HEK293 (cell line): ENCODE data around the gene PDF.

ENCODE experiments used
- CTCF ChIA-PET: fragments of 350-600 bp; formaldehyde crosslinking; extraction: SDS; loops from one replicate; lab custom pipeline; 2021; ENCODE audit warnings: antibody characterized with exemption; lab: Yijun Ruan, JAX
- POLR2A ChIA-PET: fragments of 300-600 bp; formaldehyde crosslinking; extraction: SDS; loops from one replicate; lab custom pipeline; 2020; ENCODE audit warnings: antibody characterized with exemption, inconsistent platforms; lab: Yijun Ruan, JAX
- H3K27ac ChIP-seq: fragments of 200-500 bp; sonication (Bioruptor generic); 2 replicates; pipeline ENCODE4 v1.5.1; 2014; ENCODE audit warnings: low read depth, low read length, control low read depth, inconsistent platforms; ENCODE audit errors: extremely low read depth
- H3K36me3 ChIP-seq, 2 experiments: fragments of 200-500 bp in 1 of 2; sonication (Bioruptor generic) in 1 of 2; 1 replicate in 1 of 2; 2 replicates in 1 of 2; pipeline ENCODE4 v1.5.1; 2014 to 2017; ENCODE audit warnings: inconsistent platforms in 2 of 2, low read length in 2 of 2; ENCODE audit not compliant: control insufficient read depth in 2 of 2, insufficient read depth in 1 of 2
- H3K4me1 ChIP-seq: fragments of 200-500 bp; sonication (Bioruptor generic); 2 replicates; pipeline ENCODE4 v1.5.1; 2014; ENCODE audit warnings: mild to moderate bottlenecking, low read length, inconsistent platforms; ENCODE audit not compliant: control insufficient read depth, insufficient read depth
- H3K4me3 ChIP-seq: 2 replicates; pipeline ENCODE4 v1.5.1; 2011; ENCODE audit warnings: low read depth, mild to moderate bottlenecking, control low read depth, low read length, moderate library complexity
- H3K9me3 ChIP-seq: fragments of 200-500 bp; sonication (Bioruptor generic); 2 replicates; pipeline ENCODE4 v1.5.1; 2014; ENCODE audit warnings: low read depth, low read length, inconsistent platforms; ENCODE audit not compliant: control insufficient read depth, insufficient read depth
- ELK4 ChIP-seq: IDR thresholded peaks from 2 replicates; pipeline ENCODE4 v1.6.1; 2011; ENCODE audit warnings: mild to moderate bottlenecking, low read depth, low read length, borderline replicate concordance
- GLIS2 ChIP-seq: fragments of 450-650 bp; formaldehyde crosslinking; IDR thresholded peaks from 2 replicates; pipeline ENCODE4 v1.5.1; 2016; ENCODE audit warnings: missing biosample characterization, missing genetic modification characterization
- KLF1 ChIP-seq: fragments of 450-650 bp; formaldehyde crosslinking; IDR thresholded peaks from 2 replicates; pipeline ENCODE4 v1.5.1; 2016; ENCODE audit warnings: missing biosample characterization, missing genetic modification characterization
- REST ChIP-seq: fragments of 450-650 bp; formaldehyde crosslinking; IDR thresholded peaks from 2 replicates; pipeline ENCODE4 v1.5.1; 2016; ENCODE audit warnings: missing biosample characterization, missing genetic modification characterization
- SETDB1 ChIP-seq: IDR thresholded peaks from one replicate; pipeline ENCODE4 v1.6.1; 2017; ENCODE audit warnings: mild to moderate bottlenecking, low read length, moderate library complexity, mixed read lengths; ENCODE audit not compliant: insufficient read length
- YY1 ChIP-seq: fragments of 450-650 bp; formaldehyde crosslinking; IDR thresholded peaks from 2 replicates; pipeline ENCODE4 v1.5.1; 2018; ENCODE audit warnings: missing biosample characterization, missing genetic modification characterization
- ZBTB21 ChIP-seq: fragments of 450-650 bp; formaldehyde crosslinking; IDR thresholded peaks from 2 replicates; pipeline ENCODE4 v1.5.1; 2017; ENCODE audit warnings: missing biosample characterization, missing genetic modification characterization
- ZBTB6 ChIP-seq: fragments of 450-650 bp; formaldehyde crosslinking; IDR thresholded peaks from 2 replicates; pipeline ENCODE4 v1.5.1; 2017; ENCODE audit warnings: missing biosample characterization, missing genetic modification characterization
- ZNF169 ChIP-seq: fragments of 450-650 bp; formaldehyde crosslinking; IDR thresholded peaks from 2 replicates; pipeline ENCODE4 v1.5.1; 2016; ENCODE audit warnings: missing biosample characterization, missing genetic modification characterization
- ZNF2 ChIP-seq: fragments of 450-650 bp; formaldehyde crosslinking; IDR thresholded peaks from 2 replicates; pipeline ENCODE4 v1.5.1; 2016; ENCODE audit warnings: missing biosample characterization, missing genetic modification characterization
- ZNF211 ChIP-seq: fragments of 450-650 bp; formaldehyde crosslinking; IDR thresholded peaks from 2 replicates; pipeline ENCODE4 v1.5.1; 2016; ENCODE audit warnings: low read depth, missing biosample characterization, missing genetic modification characterization
- ZNF239 ChIP-seq: fragments of 450-650 bp; formaldehyde crosslinking; IDR thresholded peaks from 2 replicates; pipeline ENCODE4 v1.5.1; 2016; ENCODE audit warnings: missing biosample characterization, missing genetic modification characterization
- ZNF24 ChIP-seq: fragments of 450-650 bp; formaldehyde crosslinking; IDR thresholded peaks from 2 replicates; pipeline ENCODE4 v1.5.1; 2016; ENCODE audit warnings: missing biosample characterization, missing genetic modification characterization
- ZNF398 ChIP-seq: fragments of 450-650 bp; formaldehyde crosslinking; IDR thresholded peaks from 2 replicates; pipeline ENCODE4 v1.5.1; 2017; ENCODE audit warnings: missing biosample characterization, missing genetic modification characterization
- ZNF558 ChIP-seq: fragments of 450-650 bp; formaldehyde crosslinking; IDR thresholded peaks from 2 replicates; pipeline ENCODE4 v1.5.1; 2016; ENCODE audit warnings: missing biosample characterization, missing genetic modification characterization
- ZNF596 ChIP-seq: fragments of 450-650 bp; IDR thresholded peaks from 2 replicates; pipeline ENCODE4 v1.5.0; 2018; ENCODE audit warnings: missing biosample characterization, mild to moderate bottlenecking, missing genetic modification characterization, moderate library complexity
- ZNF670 ChIP-seq: fragments of 450-650 bp; formaldehyde crosslinking; IDR thresholded peaks from 2 replicates; pipeline ENCODE4 v1.5.1; 2016; ENCODE audit warnings: missing biosample characterization, missing genetic modification characterization, low read depth
- ZNF76 ChIP-seq: fragments of 450-650 bp; formaldehyde crosslinking; IDR thresholded peaks from 2 replicates; pipeline ENCODE4; 2016; ENCODE audit warnings: low read depth, missing biosample characterization, missing genetic modification characterization, borderline replicate concordance
- ZNF768 ChIP-seq: fragments of 450-650 bp; formaldehyde crosslinking; IDR thresholded peaks from 2 replicates; pipeline ENCODE4 v1.5.1; 2018; ENCODE audit warnings: missing biosample characterization, mild to moderate bottlenecking, missing genetic modification characterization
- ZXDB ChIP-seq: fragments of 450-650 bp; formaldehyde crosslinking; IDR thresholded peaks from 2 replicates; pipeline ENCODE4 v1.5.1; 2016; ENCODE audit warnings: missing biosample characterization, missing genetic modification characterization
- TF ChIP-seq, protein P1 (sequence below): fragments of 450-650 bp; IDR thresholded peaks from 2 replicates; pipeline ENCODE4 v1.5.1; 2018; ENCODE audit warnings: missing biosample characterization, missing genetic modification characterization
- TF ChIP-seq, protein P2 (sequence below): fragments of 450-650 bp; formaldehyde crosslinking; IDR thresholded peaks from 2 replicates; pipeline ENCODE4 v1.5.1; 2016; ENCODE audit warnings: missing biosample characterization, missing genetic modification characterization
- TF ChIP-seq, protein P3 (sequence below): sonication (generic); formaldehyde crosslinking; IDR thresholded peaks from 2 replicates; pipeline ENCODE4 v1.8.1; 2022; ENCODE audit warnings: mild to moderate bottlenecking, moderate library complexity, missing genetic modification reagents

Gene PDF

GRCh38 chr16:69339289-69340094, 9.1 kb upstream of the PDF start, which contains the start of the genes COG8 and NIP7:
COG8 (minus strand) TSS chr16:69339564; CDS start chr16:69339552, 12 bp downstream.
NIP7 (plus strand) TSS chr16:69339772; CDS start chr16:69339830, 58 bp downstream.
- Histone ChIP-seq H3K4me1 (no peaks in the 10 kb centered on the region), H3K36me3 (peaks cover 20 to 67% of the 10 kb centered on the region in 2 experiments; a peak in 2 of 3 replicates), H3K9me3 (no peaks in the 10 kb centered on the region), H3K27ac (peak within 1 kb of the TSS; percentile 71), H3K4me3 (peak within 1 kb of the TSS; percentile 92)
- ChIA-PET CTCF (interaction anchor here (0.5 to 1.4 kb wide), 6 partner anchors 11 to 580 kb away, joined by 3 to 4 read pairs (median 4); no protein-coding TSS in a partner anchor), POLR2A (interaction anchor here (0.7 to 5.2 kb wide), 4 partner anchors 8 to 13 kb away, joined by 3 to 27 read pairs (median 4); partner anchors contain the start of genes PDF and TMED6)
- TF ChIP-seq GLIS2 (tag by site-specific recombination) (no peak), SETDB1 (peak; percentile 33), ZNF670 (tag by site-specific recombination) (no peak), ZNF76 (tag by site-specific recombination) (0 out of 2 replicates have a peak, but pooled peaks have one; percentile 27), ZNF596 (tag by site-specific recombination) (no peak), YY1 (peak; percentile 86), KLF1 (tag by site-specific recombination) (peak; percentile 94), ZNF768 (tag by site-specific recombination) (no peak), ZNF211 (tag by site-specific recombination) (no peak), ZNF558 (no peak; the same call in 1 of the 2 replicates), ZNF169 (tag by site-specific recombination) (peak; percentile 50; the same call in 1 of the 2 replicates), ZXDB (tag by site-specific recombination) (peak; percentile 82), ZNF2 (peak; percentile 46; the same call in 1 of the 2 replicates), ELK4 (0 out of 2 replicates have a peak, but pooled peaks have one; percentile 65), ZBTB6 (peak; percentile 82; the same call in 1 of the 2 replicates), ZNF24 (tag by site-specific recombination) (no peak), REST (tag by site-specific recombination) (no peak; the same call in 1 of the 2 replicates), ZNF398 (no peak), ZNF239 (tag by site-specific recombination) (no peak), ZBTB21 (tag by site-specific recombination) (peak; percentile 67)
- TF ChIP-seq, protein P1, sequence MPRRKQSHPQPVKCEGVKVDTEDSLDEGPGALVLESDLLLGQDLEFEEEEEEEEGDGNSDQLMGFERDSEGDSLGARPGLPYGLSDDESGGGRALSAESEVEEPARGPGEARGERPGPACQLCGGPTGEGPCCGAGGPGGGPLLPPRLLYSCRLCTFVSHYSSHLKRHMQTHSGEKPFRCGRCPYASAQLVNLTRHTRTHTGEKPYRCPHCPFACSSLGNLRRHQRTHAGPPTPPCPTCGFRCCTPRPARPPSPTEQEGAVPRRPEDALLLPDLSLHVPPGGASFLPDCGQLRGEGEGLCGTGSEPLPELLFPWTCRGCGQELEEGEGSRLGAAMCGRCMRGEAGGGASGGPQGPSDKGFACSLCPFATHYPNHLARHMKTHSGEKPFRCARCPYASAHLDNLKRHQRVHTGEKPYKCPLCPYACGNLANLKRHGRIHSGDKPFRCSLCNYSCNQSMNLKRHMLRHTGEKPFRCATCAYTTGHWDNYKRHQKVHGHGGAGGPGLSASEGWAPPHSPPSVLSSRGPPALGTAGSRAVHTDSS (tag by site-specific recombination), result peak; percentile 13; the same call in 1 of the 2 replicates
- TF ChIP-seq, protein P2, sequence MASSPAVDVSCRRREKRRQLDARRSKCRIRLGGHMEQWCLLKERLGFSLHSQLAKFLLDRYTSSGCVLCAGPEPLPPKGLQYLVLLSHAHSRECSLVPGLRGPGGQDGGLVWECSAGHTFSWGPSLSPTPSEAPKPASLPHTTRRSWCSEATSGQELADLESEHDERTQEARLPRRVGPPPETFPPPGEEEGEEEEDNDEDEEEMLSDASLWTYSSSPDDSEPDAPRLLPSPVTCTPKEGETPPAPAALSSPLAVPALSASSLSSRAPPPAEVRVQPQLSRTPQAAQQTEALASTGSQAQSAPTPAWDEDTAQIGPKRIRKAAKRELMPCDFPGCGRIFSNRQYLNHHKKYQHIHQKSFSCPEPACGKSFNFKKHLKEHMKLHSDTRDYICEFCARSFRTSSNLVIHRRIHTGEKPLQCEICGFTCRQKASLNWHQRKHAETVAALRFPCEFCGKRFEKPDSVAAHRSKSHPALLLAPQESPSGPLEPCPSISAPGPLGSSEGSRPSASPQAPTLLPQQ (tag by site-specific recombination), result peak; percentile 72
- TF ChIP-seq, protein P3, sequence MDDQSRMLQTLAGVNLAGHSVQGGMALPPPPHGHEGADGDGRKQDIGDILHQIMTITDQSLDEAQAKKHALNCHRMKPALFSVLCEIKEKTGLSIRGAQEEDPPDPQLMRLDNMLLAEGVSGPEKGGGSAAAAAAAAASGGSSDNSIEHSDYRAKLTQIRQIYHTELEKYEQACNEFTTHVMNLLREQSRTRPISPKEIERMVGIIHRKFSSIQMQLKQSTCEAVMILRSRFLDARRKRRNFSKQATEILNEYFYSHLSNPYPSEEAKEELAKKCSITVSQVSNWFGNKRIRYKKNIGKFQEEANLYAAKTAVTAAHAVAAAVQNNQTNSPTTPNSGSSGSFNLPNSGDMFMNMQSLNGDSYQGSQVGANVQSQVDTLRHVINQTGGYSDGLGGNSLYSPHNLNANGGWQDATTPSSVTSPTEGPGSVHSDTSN (CRISPR knock-in tag), result no peak
